GM12878 (cell line): Measurements from ENCODE around the gene MYCBP2. TPM values are rescaled to one million over a fixed set of nuclear protein-coding genes. Genes with fewer than 3 reads are reported as not detected.

Source experiments
- CHD4 ChIP-seq: fragments of 200-600 bp; sonication (generic); IDR thresholded peaks from 2 replicates; pipeline ENCODE4 v1.6.1; 2016; ENCODE audit warnings: mild to moderate bottlenecking
- CUX1 ChIP-seq: IDR thresholded peaks from 2 replicates; pipeline ENCODE4 v1.6.1; 2012; ENCODE audit warnings: improper control_type of control experiment, low read depth, low read length; ENCODE audit not compliant: insufficient replicate concordance
- EZH2 ChIP-seq: IDR thresholded peaks from 2 replicates; pipeline ENCODE4 v1.6.1; 2012; ENCODE audit warnings: low read depth, mild to moderate bottlenecking, control low read depth, inconsistent platforms, low read length, borderline replicate concordance; ENCODE audit not compliant: control insufficient read depth
- FOXK2 ChIP-seq: fragments of 450-650 bp; IDR thresholded peaks from 2 replicates; pipeline ENCODE4 v1.6.1; 2017; ENCODE audit warnings: mild to moderate bottlenecking, moderate library complexity
- IKZF1 ChIP-seq: fragments of 450-650 bp; conservative IDR thresholded peaks from 2 replicates; pipeline ENCODE4 v1.6.1; 2017; ENCODE audit warnings: antibody characterized with exemption, mild to moderate bottlenecking
- IRF5 ChIP-seq: fragments of 450-650 bp; IDR thresholded peaks from 2 replicates; pipeline ENCODE4 v1.6.1; 2017; ENCODE audit warnings: borderline replicate concordance
- JUND ChIP-seq: IDR thresholded peaks from 2 replicates; pipeline ENCODE4 v1.6.1; 2012; ENCODE audit warnings: low read depth, mild to moderate bottlenecking, low read length, improper control_type of control experiment, moderate library complexity
- KAT2A ChIP-seq: conservative IDR thresholded peaks from 2 replicates; pipeline ENCODE4 v1.6.1; 2011; ENCODE audit warnings: low read depth, low read length; ENCODE audit not compliant: control insufficient read depth
- MEF2B ChIP-seq: fragments of 450-650 bp; IDR thresholded peaks from 2 replicates; pipeline ENCODE4 v1.6.1; 2018; ENCODE audit warnings: mild to moderate bottlenecking, moderate library complexity; ENCODE audit not compliant: partially characterized antibody, poor library complexity, severe bottlenecking
- MYB ChIP-seq: fragments of 150-350 bp; IDR thresholded peaks from 2 replicates; pipeline ENCODE4 v1.6.1; 2014; ENCODE audit warnings: mild to moderate bottlenecking, low read depth, low read length, borderline replicate concordance
- NFIC ChIP-seq: IDR thresholded peaks from 2 replicates; pipeline ENCODE4 v1.6.1; 2012; ENCODE audit warnings: low read depth, mild to moderate bottlenecking, inconsistent platforms, low read length, moderate library complexity
- NFYA ChIP-seq: IDR thresholded peaks from 2 replicates; pipeline ENCODE4 v1.6.1; 2011; ENCODE audit warnings: low read depth, mild to moderate bottlenecking, low read length, improper control_type of control experiment, borderline replicate concordance
- NFYB ChIP-seq: IDR thresholded peaks from 2 replicates; pipeline ENCODE4 v1.6.1; 2011; ENCODE audit warnings: low read depth, mild to moderate bottlenecking, low read length, improper control_type of control experiment, moderate library complexity; ENCODE audit not compliant: insufficient read depth
- POLR2A ChIP-seq: IDR thresholded peaks from 2 replicates; pipeline ENCODE4 v1.6.1; 2011; ENCODE audit warnings: low read depth, mild to moderate bottlenecking, low read length
- POU2F2 ChIP-seq: IDR thresholded peaks from 3 replicates; pipeline ENCODE4 v1.6.1; 2011; ENCODE audit warnings: low read depth, mild to moderate bottlenecking, low read length, borderline replicate concordance
- RB1 ChIP-seq: fragments of 450-650 bp; formaldehyde crosslinking; IDR thresholded peaks from 2 replicates; pipeline ENCODE4 v1.6.1; 2017; ENCODE audit warnings: mild to moderate bottlenecking, borderline replicate concordance
- SMC3 ChIP-seq: IDR thresholded peaks from 2 replicates; pipeline ENCODE4 v1.6.1; 2011; ENCODE audit warnings: low read length, improper control_type of control experiment, borderline replicate concordance
- SUZ12 ChIP-seq: fragments of 200-600 bp; sonication (generic); IDR thresholded peaks from one replicate; pipeline ENCODE4 v1.6.1; 2018; ENCODE audit warnings: antibody characterized with exemption, mild to moderate bottlenecking; ENCODE audit not compliant: unreplicated experiment
- TAF1 ChIP-seq: IDR thresholded peaks from 2 replicates; pipeline ENCODE4 v1.6.1; 2011; ENCODE audit warnings: mild to moderate bottlenecking, low read depth, low read length, borderline replicate concordance
- TCF12 ChIP-seq: IDR thresholded peaks from 2 replicates; pipeline ENCODE4 v1.6.1; 2011; ENCODE audit warnings: low read depth, mild to moderate bottlenecking, low read length
- ZNF24 ChIP-seq: fragments of 450-650 bp; IDR thresholded peaks from 2 replicates; pipeline ENCODE4 v1.6.1; 2017; ENCODE audit warnings: antibody characterized with exemption, mild to moderate bottlenecking
- polyA plus RNA-seq, 11 experiments: library from polyadenylated mRNA; depleted of rRNA in 4 of 11; unstranded in 6 of 11; stranded (reverse) in 5 of 11; fragments of >200 nt; fragmentation: Nextera tagmentation in 4 of 11; fragmentation: Illumina TruSeq in 1 of 11; extraction: Ambion mirVana in 4 of 11; extraction: Trizol in 1 of 11; gene quantifications; 1 replicate in 1 of 11; 2 replicates in 10 of 11; pipeline versions ENCODE4 v1.2.1 to v1.2.3, GENCODE V29; 2011 to 2016; ENCODE audit warnings: inconsistent platforms in 2 of 11, missing spikeins in 2 of 11, low read depth in 1 of 11
- total RNA-seq, 4 experiments: library from RNA; depleted of rRNA in 3 of 4; stranded (reverse); fragments of >200 nt in 3 of 4; fragmentation: Illumina TruSeq in 1 of 4; extraction: Trizol in 1 of 4; gene quantifications; 2 replicates each; pipeline versions ENCODE4 v1.2.1 to v1.2.3, GENCODE V29; 2013 to 2021
- TF ChIP-seq, protein P1 (sequence below): IDR thresholded peaks from 2 replicates; pipeline ENCODE4 v1.6.1; 2012; ENCODE audit warnings: low read depth, low read length, improper control_type of control experiment

MYCBP2 gene
- total and polyA plus RNA-seq, 10 of the 15 experiments (the other 5 are each of a cell fraction or from before 2014, with no cell fraction given) = 51.9 to 152 (median 98.2) TPM

- TF ChIP-seq SUZ12 (no peak), JUND (no peak), NFYA (no peak), ZNF24 (no peak), NFYB (no peak), NFIC (no peak), POLR2A (peak; percentile 90), IKZF1 (peak; percentile 46), CUX1 (no peak), KAT2A (no peak), POU2F2 (no peak), TAF1 (peak; percentile 59; the same call in 1 of the 2 replicates), FOXK2 (no peak), EZH2 (no peak), CHD4 (no peak), MYB (no peak), TCF12 (peak; percentile 77; the same call in 1 of the 2 replicates), MEF2B (no peak), IRF5 (no peak), SMC3 (no peak), RB1 (peak; percentile 60; the same call in 1 of the 2 replicates)
- TF ChIP-seq, protein P1, sequence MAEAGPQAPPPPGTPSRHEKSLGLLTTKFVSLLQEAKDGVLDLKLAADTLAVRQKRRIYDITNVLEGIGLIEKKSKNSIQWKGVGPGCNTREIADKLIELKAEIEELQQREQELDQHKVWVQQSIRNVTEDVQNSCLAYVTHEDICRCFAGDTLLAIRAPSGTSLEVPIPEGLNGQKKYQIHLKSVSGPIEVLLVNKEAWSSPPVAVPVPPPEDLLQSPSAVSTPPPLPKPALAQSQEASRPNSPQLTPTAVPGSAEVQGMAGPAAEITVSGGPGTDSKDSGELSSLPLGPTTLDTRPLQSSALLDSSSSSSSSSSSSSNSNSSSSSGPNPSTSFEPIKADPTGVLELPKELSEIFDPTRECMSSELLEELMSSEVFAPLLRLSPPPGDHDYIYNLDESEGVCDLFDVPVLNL = no peak
Observed at GRCh38 chr13:77026861-77027621, 299.9 kb downstream of the MYCBP2 start, which contains the start of gene FBXL3 (continued).
